HG03521 (cell line): ENCODE results near the gene NFKBIL1.
A peak's percentile ranks its signal among the peaks of the same experiment; 100 is the strongest.
"Not testable (repeated sequence)": the region's sequence is repeated elsewhere in the genome, so short reads cannot be mapped to it uniquely, and the experiment has no call there.

ENCODE experiments used
- ATAC-seq: cut with Tn5 transposase; IDR thresholded peaks from one replicate; pipeline ENCODE4 v1.9.1; 2021; ENCODE audit warnings: mild to moderate bottlenecking, moderate library complexity; ENCODE audit not compliant: unreplicated experiment

The NFKBIL1 gene

GRCh38 chr6:31534521-31535040 is 12.8 kb upstream of the NFKBIL1 start:
- ATAC-seq, result no peak

- no peak for ATAC-seq
Observed at GRCh38 chr6:31535538-31536324, 11.7 kb upstream of the NFKBIL1 start.

- no peak for ATAC-seq
Observed at GRCh38 chr6:31538805-31539400, 8.5 kb upstream of the NFKBIL1 start.

GRCh38 chr6:31540640-31541039 is 6.8 kb upstream of the NFKBIL1 start:
- no peak for ATAC-seq

GRCh38 chr6:31541059-31541657 is 6.2 kb upstream of the NFKBIL1 start:
- ATAC-seq, result no peak

GRCh38 chr6:31541658-31542521 is 5.5 kb upstream of the NFKBIL1 start, which contains the start of gene DDX39B:
DDX39B (minus strand) TSS chr6:31542003; CDS start chr6:31540532, 1,471 bp downstream.
- ATAC-seq, result peak; percentile 61

GRCh38 chr6:31543639-31544038 is 3.8 kb upstream of the NFKBIL1 start:
- no peak for ATAC-seq

GRCh38 chr6:31544676-31545075 is 2.7 kb upstream of the NFKBIL1 start:
- ATAC-seq, result no peak

GRCh38 chr6:31545291-31545690 is 2.1 kb upstream of the NFKBIL1 start:
- ATAC-seq, result no peak

- ATAC-seq, result peak; percentile 43
Observed at GRCh38 chr6:31546339-31546957, 960 bp upstream of the NFKBIL1 start, which contains the start of gene ATP6V1G2. ATP6V1G2 (minus strand) TSS chr6:31546608; CDS start chr6:31546559, 49 bp downstream.

- ATAC-seq, result no peak
Observed at GRCh38 chr6:31547727-31548543, 527 bp downstream of the NFKBIL1 start.

GRCh38 chr6:31548544-31548873 is 1.1 kb downstream of the NFKBIL1 start:
- no peak for ATAC-seq

GRCh38 chr6:31551371-31551770 is 4.0 kb downstream of the NFKBIL1 start:
- not testable (repeated sequence) for ATAC-seq

- no peak for ATAC-seq
Observed at GRCh38 chr6:31556307-31556706, 8.9 kb downstream of the NFKBIL1 start.

- ATAC-seq, result no peak
Observed at GRCh38 chr6:31557443-31558317, 10.3 kb downstream of the NFKBIL1 start.

- ATAC-seq, result no peak
Observed at GRCh38 chr6:31558318-31558625, 10.9 kb downstream of the NFKBIL1 start.

- ATAC-seq, result no peak
Observed at GRCh38 chr6:31558631-31559500, 11.5 kb downstream of the NFKBIL1 start.

- peak; percentile 5 for ATAC-seq
Observed at GRCh38 chr6:31559606-31559957, 12.2 kb downstream of the NFKBIL1 start.
